ENCODE measurements around the gene SRSF10.
A peak's percentile ranks its signal among the peaks of the same experiment; 100 is the strongest.
"Not testable (repeated sequence)": the region's sequence is repeated elsewhere in the genome, so short reads cannot be mapped to it uniquely, and the experiment has no call there.

The SRSF10 gene

GRCh38 chr1:23979881-23980727 lies at the start of gene SRSF10:
Gene SRSF10, minus strand, starts transcription at chr1:23980327. Its CDS starts 72 bp downstream, at chr1:23980255.
- H3K27ac Mint-ChIP-seq, result peak within 1 kb of the TSS; percentile 99
- DNase-seq (ENCODE audit: low spot score in 2 of 2) (peak; percentile 88 to 98), ATAC-seq (peak; percentile 94)
- peak within 1 kb of the TSS; percentile 91 for H3K4me3 Mint-ChIP-seq
- H3K9me3 Mint-ChIP-seq, result no peaks in the 10 kb centered on the region
- peaks cover 58% of the 10 kb centered on the region for H3K36me3 Mint-ChIP-seq
- peaks cover 33% of the 10 kb centered on the region for H3K4me1 Mint-ChIP-seq

- H3K4me3 Mint-ChIP-seq, result no peak overlapping the region
- no peaks in the 10 kb centered on the region for H3K36me3 Mint-ChIP-seq
- H3K27ac Mint-ChIP-seq, result no peak overlapping the region
- no peaks in the 10 kb centered on the region for H3K9me3 Mint-ChIP-seq
- ATAC-seq, result no peak
- no peak for DNase-seq (ENCODE audit: low spot score in 2 of 2)
- H3K4me1 Mint-ChIP-seq, result peaks cover 1% of the 10 kb centered on the region
Observed at GRCh38 chr1:24027838-24028468, 47.8 kb upstream of the SRSF10 start.

GRCh38 chr1:24022581-24023361 lies 42.6 kb upstream of the SRSF10 start:
- no peaks in the 10 kb centered on the region for H3K4me1 Mint-ChIP-seq
- no peaks in the 10 kb centered on the region for H3K9me3 Mint-ChIP-seq
- H3K27ac Mint-ChIP-seq, result no peak overlapping the region
- no peak for DNase-seq (ENCODE audit: low spot score in 2 of 2)
- no peak for ATAC-seq
- H3K4me3 Mint-ChIP-seq, result no peak overlapping the region
- H3K36me3 Mint-ChIP-seq, result no peaks in the 10 kb centered on the region

GRCh38 chr1:24021403-24022266 lies 41.5 kb upstream of the SRSF10 start:
- DNase-seq (ENCODE audit: low spot score in 2 of 2) (no peak), ATAC-seq (no peak)
- H3K4me3 Mint-ChIP-seq, result no peak overlapping the region
- no peak overlapping the region for H3K27ac Mint-ChIP-seq
- H3K9me3 Mint-ChIP-seq, result no peaks in the 10 kb centered on the region
- H3K36me3 Mint-ChIP-seq, result no peaks in the 10 kb centered on the region
- H3K4me1 Mint-ChIP-seq, result no peaks in the 10 kb centered on the region

- Mint-ChIP-seq H3K9me3 (no peaks in the 10 kb centered on the region), H3K36me3 (no peaks in the 10 kb centered on the region), H3K27ac (no peak overlapping the region), H3K4me3 (no peak overlapping the region), H3K4me1 (no peaks in the 10 kb centered on the region)
- ATAC-seq (no peak), DNase-seq (ENCODE audit: low spot score in 2 of 2) (no peak)
Observed at GRCh38 chr1:24020470-24020869, 40.3 kb upstream of the SRSF10 start.

- Mint-ChIP-seq H3K4me3 (no peak overlapping the region), H3K36me3 (no peaks in the 10 kb centered on the region), H3K27ac (no peak overlapping the region), H3K4me1 (no peaks in the 10 kb centered on the region), H3K9me3 (no peaks in the 10 kb centered on the region)
- ATAC-seq, result no peak
- no peak for DNase-seq (ENCODE audit: low spot score in 2 of 2)
Observed at GRCh38 chr1:24020025-24020424, 39.9 kb upstream of the SRSF10 start.

- Mint-ChIP-seq H3K9me3 (no peaks in the 10 kb centered on the region), H3K27ac (no peak overlapping the region), H3K4me1 (no peaks in the 10 kb centered on the region), H3K4me3 (no peak overlapping the region), H3K36me3 (no peaks in the 10 kb centered on the region)
- no peak for DNase-seq (ENCODE audit: low spot score in 2 of 2)
- ATAC-seq, result no peak
Observed at GRCh38 chr1:24018611-24019580, 38.8 kb upstream of the SRSF10 start.

- Mint-ChIP-seq H3K27ac (no peak overlapping the region), H3K36me3 (no peaks in the 10 kb centered on the region), H3K4me3 (no peak overlapping the region), H3K9me3 (no peaks in the 10 kb centered on the region), H3K4me1 (no peaks in the 10 kb centered on the region)
- no peak for DNase-seq (ENCODE audit: low spot score in 2 of 2)
- ATAC-seq, result no peak
Observed at GRCh38 chr1:24015221-24016210, 35.4 kb upstream of the SRSF10 start.

GRCh38 chr1:24012878-24013277 lies 32.8 kb upstream of the SRSF10 start:
- ATAC-seq, result not testable (repeated sequence)

GRCh38 chr1:24010650-24011049 lies 30.5 kb upstream of the SRSF10 start:
- Mint-ChIP-seq H3K4me1 (no peaks in the 10 kb centered on the region), H3K27ac (no peak overlapping the region), H3K9me3 (no peaks in the 10 kb centered on the region), H3K36me3 (no peaks in the 10 kb centered on the region), H3K4me3 (no peak overlapping the region)
- ATAC-seq, result no peak
- DNase-seq (ENCODE audit: low spot score in 2 of 2), result no peak

More at GRCh38 chr1:24012878-24013277, 32.8 kb upstream of the SRSF10 start:
- not testable (repeated sequence) for H3K4me1 Mint-ChIP-seq; H3K9me3 Mint-ChIP-seq; H3K36me3 Mint-ChIP-seq; DNase-seq (ENCODE audit: low spot score in 2 of 2); H3K4me3 Mint-ChIP-seq; H3K27ac Mint-ChIP-seq

GRCh38 chr1:24009406-24009805 lies 29.3 kb upstream of the SRSF10 start:
- ATAC-seq, result peak; percentile 60
- Mint-ChIP-seq H3K27ac (no peak overlapping the region), H3K36me3 (no peaks in the 10 kb centered on the region), H3K4me3 (no peak overlapping the region), H3K9me3 (no peaks in the 10 kb centered on the region), H3K4me1 (no peaks in the 10 kb centered on the region)
- DNase-seq (ENCODE audit: low spot score in 2 of 2), result no peak

- not testable (repeated sequence) for H3K9me3 Mint-ChIP-seq; H3K4me3 Mint-ChIP-seq; DNase-seq (ENCODE audit: low spot score in 2 of 2); H3K36me3 Mint-ChIP-seq; H3K4me1 Mint-ChIP-seq; H3K27ac Mint-ChIP-seq; ATAC-seq
Observed at GRCh38 chr1:24008574-24009184, 28.6 kb upstream of the SRSF10 start.

- no peaks in the 10 kb centered on the region for H3K36me3 Mint-ChIP-seq
- H3K9me3 Mint-ChIP-seq, result no peaks in the 10 kb centered on the region
- DNase-seq (ENCODE audit: low spot score in 2 of 2) (no peak), ATAC-seq (no peak)
- H3K4me1 Mint-ChIP-seq, result no peaks in the 10 kb centered on the region
- no peak overlapping the region for H3K4me3 Mint-ChIP-seq
- no peak overlapping the region for H3K27ac Mint-ChIP-seq
Observed at GRCh38 chr1:24007079-24007478, 27.0 kb upstream of the SRSF10 start.
